HG02840 (cell line): Measurements from ENCODE around the gene PHB1.
"Not testable (repeated sequence)": the region's sequence is repeated elsewhere in the genome, so short reads cannot be mapped to it uniquely, and the experiment has no call there.

Experiments
- ATAC-seq: cut with Tn5 transposase; IDR thresholded peaks from one replicate; pipeline ENCODE4 v1.9.1; 2021; ENCODE audit warnings: mild to moderate bottlenecking, moderate library complexity, moderate number of reproducible peaks; ENCODE audit not compliant: unreplicated experiment, low FRiP score

The PHB1 gene

DNA sequence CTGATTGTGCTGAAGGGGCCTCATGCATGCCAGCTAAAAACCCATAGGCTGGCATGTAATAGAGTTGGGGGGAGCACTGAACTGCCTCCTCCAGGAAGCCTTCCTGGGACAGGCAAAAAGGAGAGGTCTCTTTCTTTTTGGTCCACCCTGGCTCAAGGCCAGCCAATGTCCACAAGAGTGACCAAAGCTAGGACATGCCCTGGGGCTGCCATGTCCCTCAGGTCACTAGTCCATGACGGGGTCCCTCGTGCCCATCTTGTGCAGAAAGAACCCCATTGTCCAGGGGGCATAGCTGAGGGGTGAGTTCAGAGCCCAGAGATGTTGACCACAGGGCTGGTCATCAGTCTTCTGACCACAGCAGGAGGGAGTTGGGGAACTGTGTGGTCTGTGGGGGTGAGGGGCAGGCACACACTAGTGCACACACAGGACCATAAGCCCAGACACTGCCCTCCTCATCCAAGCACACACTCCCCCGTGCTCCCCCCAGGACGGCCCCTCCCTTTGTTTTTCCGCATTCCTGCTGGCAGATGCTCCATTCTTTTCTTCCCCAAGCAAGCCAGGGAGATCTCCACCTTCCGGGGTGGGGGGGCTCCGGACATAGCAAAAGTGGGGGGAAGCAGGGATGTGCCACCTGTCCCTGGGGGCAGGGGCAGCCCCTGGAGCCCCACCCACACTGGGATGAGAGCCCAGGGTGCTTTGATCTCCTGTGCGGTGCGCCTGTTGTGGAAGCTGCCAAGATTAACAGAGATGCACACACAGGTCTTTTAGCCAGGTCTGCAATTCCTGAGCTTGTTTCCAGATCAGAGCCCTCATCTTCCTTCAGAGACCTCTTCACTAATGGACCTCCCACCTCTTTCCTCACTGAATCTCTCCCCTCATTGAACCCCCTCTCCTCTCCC, 25.2 kb upstream of the PHB1 start:
- no peak for ATAC-seq

DNA sequence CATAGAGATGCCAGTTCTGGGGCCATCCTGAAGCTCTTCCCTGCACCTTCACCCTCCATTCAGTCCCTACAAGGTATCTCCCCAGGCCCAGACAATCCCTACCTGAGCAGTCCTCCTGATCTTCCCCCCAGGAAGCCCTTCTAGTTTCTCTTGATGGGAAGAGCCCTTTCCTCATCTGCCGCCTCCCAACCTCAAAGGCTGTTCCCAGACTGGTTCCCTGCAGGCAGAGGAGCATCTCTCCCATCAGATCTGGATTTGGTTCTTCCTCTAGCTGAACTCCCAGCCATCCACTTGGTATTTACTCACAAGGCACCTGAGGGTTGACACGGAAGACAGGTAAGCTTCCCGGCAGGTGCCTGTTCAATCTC, 24.6 kb upstream of the PHB1 start:
- no peak for ATAC-seq

DNA sequence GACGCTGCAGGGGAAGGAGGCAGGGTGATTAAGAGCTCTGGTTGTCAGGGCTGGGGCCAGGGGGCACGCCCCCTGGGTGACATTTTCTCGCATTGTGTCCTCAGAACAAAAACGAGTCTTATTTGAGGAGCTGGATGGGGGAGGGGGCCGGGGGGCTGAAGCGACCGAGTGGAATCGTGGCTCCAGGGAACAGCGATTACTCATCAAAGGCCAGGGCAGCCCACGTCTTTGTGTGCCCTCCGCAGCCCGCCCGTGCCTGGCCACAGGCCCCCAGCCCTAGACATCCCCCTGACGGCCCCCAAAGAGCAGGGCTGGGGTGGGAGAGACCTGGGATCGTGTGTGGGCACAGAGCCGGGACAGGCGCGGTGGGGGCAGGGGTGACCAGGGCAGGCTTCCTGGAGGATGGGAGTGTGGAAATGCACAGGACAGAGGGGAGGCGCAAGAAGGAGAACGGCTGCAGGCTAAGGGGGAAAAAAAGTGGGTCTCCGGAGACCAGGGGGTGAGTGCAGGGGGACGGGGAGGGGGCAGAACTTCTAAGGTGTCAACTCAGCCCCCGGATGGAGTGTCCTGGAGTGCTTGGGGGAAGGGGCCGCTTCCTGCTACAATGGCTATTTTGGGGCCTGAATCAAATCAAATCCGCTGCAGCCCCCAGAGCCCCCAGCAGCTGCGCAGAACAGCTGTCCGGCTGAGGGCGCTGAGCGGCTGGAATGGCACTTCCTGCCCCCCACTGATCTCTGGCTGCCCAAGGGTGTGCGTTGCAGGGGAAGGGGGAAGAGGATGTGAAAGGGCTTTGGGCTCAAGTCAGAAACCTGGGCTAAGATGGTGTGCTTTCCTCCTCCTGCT, 24.0 kb upstream of the PHB1 start:
- no peak for ATAC-seq

GRCh38 chr17:49437696-49438435, 23.2 kb upstream of the PHB1 start:
- no peak for ATAC-seq

DNA sequence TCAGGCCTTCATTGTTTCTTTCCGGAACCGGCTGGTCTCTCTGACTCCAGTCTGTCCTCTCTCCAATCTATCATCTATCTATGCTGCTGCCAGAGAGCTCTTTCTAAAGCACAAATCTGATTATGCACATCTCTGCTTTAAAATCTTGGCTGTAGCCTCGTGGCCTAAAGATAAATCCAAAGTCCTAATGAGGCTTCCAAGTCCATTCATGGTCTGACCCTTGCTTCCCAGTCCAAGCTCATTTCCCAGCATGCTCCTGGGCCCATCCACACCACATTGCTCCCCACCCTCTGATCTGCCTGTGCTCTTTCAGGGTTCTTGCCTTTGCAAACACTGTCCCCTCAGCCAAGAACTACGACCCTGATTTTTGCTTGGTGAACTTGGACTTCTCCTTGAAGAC, 21.5 kb upstream of the PHB1 start:
- no peak for ATAC-seq

DNA sequence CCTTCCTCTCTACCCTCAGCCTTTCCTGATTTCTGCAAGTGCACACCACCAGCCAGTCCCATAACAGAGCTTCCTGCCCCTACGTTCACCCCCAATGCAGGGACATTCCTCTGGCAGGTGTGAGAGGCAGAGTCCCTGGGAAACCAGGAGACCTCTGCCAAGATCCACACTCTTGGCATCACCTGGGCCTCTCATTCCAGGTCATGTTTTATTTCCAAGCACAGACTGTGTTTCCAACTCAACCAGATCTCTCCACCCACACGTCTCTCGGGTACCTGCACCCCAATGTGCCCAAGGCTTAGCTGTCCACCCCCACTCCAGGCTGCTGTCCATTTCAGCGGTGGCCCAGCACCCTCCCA, 21.0 kb upstream of the PHB1 start:
- no peak for ATAC-seq

DNA sequence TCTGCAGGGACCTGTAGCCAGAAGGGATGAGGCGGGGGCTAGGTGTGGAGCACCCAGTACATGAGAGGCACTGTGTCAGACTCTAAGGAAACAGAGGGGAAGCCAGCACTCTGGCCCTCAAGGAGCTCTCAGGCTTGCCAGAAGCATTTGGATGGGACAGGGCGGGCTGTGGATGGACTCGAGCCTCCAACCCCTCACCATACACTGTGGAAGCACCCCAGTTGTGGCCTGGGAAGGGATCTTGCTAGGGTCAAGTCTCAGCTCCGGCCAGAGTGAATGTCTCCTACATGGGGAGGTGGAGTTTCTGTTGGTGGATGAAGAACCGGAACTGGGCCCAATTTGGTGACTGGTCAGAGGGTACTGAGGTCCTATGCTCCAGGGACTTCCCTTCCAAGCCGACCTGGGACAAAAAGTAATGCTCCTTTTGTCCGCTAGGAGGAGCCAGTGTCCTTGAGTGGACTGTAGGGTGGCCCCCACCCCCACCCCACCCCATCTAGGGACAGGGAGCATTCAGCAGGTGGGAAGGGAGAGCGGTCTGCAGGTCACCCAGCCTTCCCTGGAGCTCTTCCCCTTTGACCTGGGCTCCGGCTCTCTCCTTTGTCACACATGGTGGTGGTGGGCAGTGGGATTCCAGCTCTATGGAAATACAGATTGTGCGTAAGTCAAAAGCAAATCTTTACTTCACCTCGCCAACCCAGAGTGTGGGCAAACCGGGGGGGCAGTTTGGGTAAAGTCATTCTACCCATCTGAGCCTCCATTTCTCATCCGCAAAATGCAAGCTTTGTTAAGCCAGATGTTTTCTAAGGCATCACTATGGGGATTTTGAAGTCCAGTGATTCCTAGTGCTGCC, 20.4 kb upstream of the PHB1 start:
- no peak for ATAC-seq

GRCh38 chr17:49433000-49433694, 18.5 kb upstream of the PHB1 start:
- no peak for ATAC-seq

- no peak for ATAC-seq
These were observed 17.1 kb upstream of the PHB1 start for GRCh38 chr17:49431743-49432142.

GRCh38 chr17:49425004-49425286, 10.3 kb upstream of the PHB1 start:
- no peak for ATAC-seq

- ATAC-seq, result not testable (repeated sequence)
These were observed 9.8 kb upstream of the PHB1 start for GRCh38 chr17:49424276-49425003.

DNA sequence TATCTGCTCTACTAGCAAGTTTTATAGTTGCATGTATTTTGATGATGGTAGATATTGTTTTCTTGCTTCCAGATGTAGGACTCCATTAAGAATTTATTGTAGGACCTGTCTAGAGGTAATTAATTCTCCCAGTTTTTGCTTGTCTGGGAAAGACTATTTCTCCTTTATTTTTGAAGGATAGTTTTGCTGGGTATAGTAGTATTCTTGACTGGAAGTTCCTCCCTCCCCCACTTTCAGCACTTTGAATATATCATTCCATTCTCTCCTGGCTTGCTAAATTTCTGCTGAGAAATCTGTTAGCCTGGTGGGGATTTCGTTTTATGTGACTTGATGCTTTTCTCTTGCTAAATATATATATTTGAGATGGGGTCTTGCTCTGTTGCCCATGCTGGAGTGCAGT, 8.0 kb upstream of the PHB1 start:
- no peak for ATAC-seq

GRCh38 chr17:49419761-49420160, 5.1 kb upstream of the PHB1 start:
- not testable (repeated sequence) for ATAC-seq

DNA sequence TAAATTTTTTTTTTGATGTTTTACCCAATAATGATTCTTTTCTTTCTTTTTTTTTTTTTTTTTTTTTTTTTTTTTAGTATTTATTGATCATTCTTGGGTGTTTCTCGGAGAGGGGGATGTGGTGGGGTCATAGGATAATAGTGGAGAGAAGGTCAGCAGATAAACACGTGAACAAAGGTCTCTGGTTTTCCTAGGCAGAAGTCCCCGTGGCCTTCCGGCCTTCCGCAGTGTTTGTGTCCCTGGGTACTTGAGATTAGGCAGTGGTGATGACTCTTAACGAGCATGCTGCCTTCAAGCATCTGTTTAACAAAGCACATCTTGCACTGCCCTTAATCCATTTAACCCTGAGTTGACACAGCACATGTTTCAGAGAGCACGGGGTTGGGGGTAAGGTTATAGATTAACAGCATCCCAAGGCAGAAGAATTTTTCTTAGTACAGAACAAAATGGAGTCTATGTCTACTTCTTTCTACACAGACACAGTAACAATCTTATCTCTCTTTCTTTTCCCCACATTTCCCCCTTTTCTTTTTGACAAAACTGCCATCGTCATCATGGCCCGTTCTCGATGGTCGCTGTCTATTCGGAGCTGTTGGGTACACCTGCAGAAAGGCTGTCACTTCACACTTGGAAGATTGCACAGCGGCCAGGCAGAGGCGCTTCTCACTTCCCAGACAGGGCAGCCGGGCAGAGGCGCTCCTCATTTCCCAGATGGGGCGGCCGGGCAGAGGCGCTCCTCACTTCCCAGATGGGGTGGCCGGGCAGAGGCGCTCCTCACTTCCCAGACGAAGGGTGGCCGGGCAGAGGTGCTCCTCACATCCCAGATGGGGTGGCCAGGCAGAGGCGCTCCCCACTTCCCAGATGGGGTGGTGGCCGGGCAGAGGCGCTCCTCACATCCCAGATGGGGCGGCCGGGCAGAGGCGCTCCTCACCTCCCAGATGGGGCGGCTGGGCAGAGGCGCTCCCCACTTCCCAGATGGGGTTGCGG, 4.4 kb upstream of the PHB1 start:
- ATAC-seq, result not testable (repeated sequence)

DNA sequence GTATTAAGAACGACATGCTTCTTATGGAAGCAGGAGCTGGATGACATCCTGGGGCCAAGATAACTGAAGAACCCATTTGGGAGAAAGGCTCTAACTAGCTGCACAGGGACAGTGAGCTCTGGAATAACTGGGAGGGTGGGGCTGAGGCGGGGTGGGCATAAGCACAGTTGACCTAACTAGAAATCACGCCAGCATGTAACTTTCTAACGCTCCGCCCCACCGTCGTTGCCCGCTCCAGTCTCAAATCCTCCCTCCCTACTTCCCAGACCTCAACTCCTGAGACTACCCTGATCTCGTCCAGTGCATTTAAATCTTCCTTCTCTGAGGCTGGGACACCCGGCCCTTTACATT, 436 bp downstream of the PHB1 start:
- no peak for ATAC-seq

- ATAC-seq, result no peak
These were observed 5.6 kb downstream of the PHB1 start for GRCh38 chr17:49409066-49409465.

- ATAC-seq, result no peak
These were observed 6.6 kb downstream of the PHB1 start for GRCh38 chr17:49407981-49408501.

- ATAC-seq, result no peak
These were observed 7.6 kb downstream of the PHB1 start for GRCh38 chr17:49407086-49407485.
